ENCODE results near the gene TMEM120B.

- TF ChIP-seq HDGF (IDR thresholded peaks at IDR 0.05; ENCODE audit: borderline replicate concordance) = no peak
- TF ChIP-seq BHLHE40 (IDR thresholded peaks at IDR 0.05; ENCODE audit: borderline replicate concordance) = no peak
- no peak for TF ChIP-seq L3MBTL2 (conservative IDR thresholded peaks at IDR 0.05)
- TF ChIP-seq, protein P1, sequence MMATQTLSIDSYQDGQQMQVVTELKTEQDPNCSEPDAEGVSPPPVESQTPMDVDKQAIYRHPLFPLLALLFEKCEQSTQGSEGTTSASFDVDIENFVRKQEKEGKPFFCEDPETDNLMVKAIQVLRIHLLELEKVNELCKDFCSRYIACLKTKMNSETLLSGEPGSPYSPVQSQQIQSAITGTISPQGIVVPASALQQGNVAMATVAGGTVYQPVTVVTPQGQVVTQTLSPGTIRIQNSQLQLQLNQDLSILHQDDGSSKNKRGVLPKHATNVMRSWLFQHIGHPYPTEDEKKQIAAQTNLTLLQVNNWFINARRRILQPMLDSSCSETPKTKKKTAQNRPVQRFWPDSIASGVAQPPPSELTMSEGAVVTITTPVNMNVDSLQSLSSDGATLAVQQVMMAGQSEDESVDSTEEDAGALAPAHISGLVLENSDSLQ (IDR thresholded peaks at IDR 0.05) = no peak
- TF ChIP-seq FOXA1 (IDR thresholded peaks at IDR 0.05) = no peak
These were observed 118.2 kb downstream of the TMEM120B start for GRCh38 chr12:121830588-121831265.
